ENCODE results near the gene MYMX. TPM values are rescaled to one million over a fixed set of nuclear protein-coding genes. Genes with fewer than 3 reads are reported as not detected.

The MYMX gene
- total RNA-seq, 3 donors from 2014 or later, result not detected

DNA sequence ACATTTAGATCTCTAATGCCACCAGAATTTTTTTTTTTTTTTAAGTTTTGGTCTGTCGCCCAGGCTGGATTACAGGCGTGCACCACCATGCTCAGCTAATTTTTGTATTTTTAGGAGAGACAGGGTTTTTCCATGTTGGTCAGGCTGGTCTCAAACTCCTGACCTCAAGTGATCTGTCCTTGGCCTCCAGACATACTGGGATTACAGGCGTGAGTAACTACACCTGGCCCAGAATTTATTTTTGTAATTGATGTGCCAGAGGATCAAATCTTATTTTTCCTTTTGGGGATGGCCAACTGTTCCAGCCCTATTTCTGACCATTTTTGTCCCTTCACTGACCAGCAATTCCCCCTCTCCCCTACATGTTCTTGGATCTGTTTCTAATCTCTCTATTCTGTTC, 18.0 kb upstream of the MYMX start:
- no peaks in the 10 kb centered on the region for H3K36me3 Mint-ChIP-seq (ENCODE audit: insufficient read depth)
- peaks cover 8% of the 10 kb centered on the region for H3K27me3 Mint-ChIP-seq (ENCODE audit: low read depth)
- DNase-seq (no peak), ATAC-seq (no peak)
- H3K4me3 Mint-ChIP-seq, result no peak overlapping the region
- no peaks in the 10 kb centered on the region for H3K4me1 Mint-ChIP-seq (ENCODE audit: low read depth)
- no peaks in the 10 kb centered on the region for H3K9me3 Mint-ChIP-seq

DNA sequence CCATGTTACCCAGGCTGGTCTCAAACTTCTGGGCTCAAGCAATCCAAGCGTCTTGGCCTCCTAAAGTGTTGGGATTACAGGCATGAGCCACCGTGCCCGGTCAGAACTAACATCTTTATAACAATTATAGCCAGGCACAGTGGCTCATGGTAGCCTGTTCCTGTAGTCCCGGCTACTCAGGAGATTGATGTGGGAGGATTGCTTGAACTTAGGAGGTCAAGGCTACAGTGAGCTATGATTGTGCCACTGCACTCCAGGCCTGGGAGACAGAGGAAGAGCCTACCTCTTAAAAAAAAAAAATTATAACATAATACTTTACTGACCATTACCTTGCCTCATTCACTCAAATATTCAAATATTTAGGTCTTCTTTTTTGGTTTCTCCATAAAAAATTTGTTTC, 16.8 kb upstream of the MYMX start:
- Mint-ChIP-seq H3K4me1 (ENCODE audit: low read depth) (no peaks in the 10 kb centered on the region), H3K36me3 (ENCODE audit: insufficient read depth) (no peaks in the 10 kb centered on the region), H3K9me3 (no peaks in the 10 kb centered on the region), H3K4me3 (no peak overlapping the region), H3K27me3 (ENCODE audit: low read depth) (peaks cover 8% of the 10 kb centered on the region)
- ATAC-seq, result no peak
- no peak for DNase-seq

GRCh38 chr6:44201200-44201599, 15.5 kb upstream of the MYMX start:
- H3K27me3 Mint-ChIP-seq (ENCODE audit: low read depth), result peaks cover 8% of the 10 kb centered on the region
- ATAC-seq (no peak), DNase-seq (no peak)
- H3K4me3 Mint-ChIP-seq, result no peak overlapping the region
- H3K36me3 Mint-ChIP-seq (ENCODE audit: insufficient read depth), result no peaks in the 10 kb centered on the region
- H3K9me3 Mint-ChIP-seq, result no peaks in the 10 kb centered on the region
- no peaks in the 10 kb centered on the region for H3K4me1 Mint-ChIP-seq (ENCODE audit: low read depth)

GRCh38 chr6:44201638-44202303, 15.0 kb upstream of the MYMX start:
- DNase-seq (no peak), ATAC-seq (no peak)
- Mint-ChIP-seq H3K4me1 (ENCODE audit: low read depth) (no peaks in the 10 kb centered on the region), H3K27me3 (ENCODE audit: low read depth) (peaks cover 8% of the 10 kb centered on the region), H3K36me3 (ENCODE audit: insufficient read depth) (no peaks in the 10 kb centered on the region), H3K4me3 (no peak overlapping the region), H3K9me3 (no peaks in the 10 kb centered on the region)

DNA sequence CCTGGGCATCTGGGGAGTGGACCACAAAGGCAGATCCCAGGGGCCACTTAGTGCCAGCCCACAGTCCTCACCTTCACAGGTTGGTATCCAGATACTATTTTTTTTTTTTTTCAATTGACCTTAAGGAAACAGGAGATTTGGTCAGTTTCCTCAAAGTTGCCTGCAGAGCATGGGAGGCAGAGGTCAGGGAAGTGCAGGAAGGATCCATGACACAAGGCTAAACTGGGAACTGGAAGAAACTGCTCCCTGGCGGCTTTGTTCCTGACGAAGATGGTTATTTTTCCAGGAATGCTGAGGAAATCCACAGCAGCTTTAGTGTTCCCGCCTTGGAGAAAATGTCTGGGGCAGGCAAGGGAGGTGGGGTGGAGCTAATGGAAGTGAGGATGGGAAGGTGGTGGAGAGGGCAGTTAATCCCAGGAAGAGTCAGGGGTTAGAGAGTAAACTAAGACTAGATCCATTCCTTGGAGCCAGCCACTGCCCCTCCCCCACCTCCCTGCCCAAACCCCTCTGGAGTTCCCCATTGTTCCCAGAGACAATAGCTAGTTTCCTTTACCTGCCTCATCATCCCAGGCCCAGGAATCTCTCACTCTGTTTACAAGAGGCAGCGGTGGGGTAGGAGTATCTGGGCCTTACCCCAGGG, 14.3 kb upstream of the MYMX start:
- no peak overlapping the region for H3K4me3 Mint-ChIP-seq
- peaks cover 8% of the 10 kb centered on the region for H3K27me3 Mint-ChIP-seq (ENCODE audit: low read depth)
- no peaks in the 10 kb centered on the region for H3K9me3 Mint-ChIP-seq
- no peaks in the 10 kb centered on the region for H3K4me1 Mint-ChIP-seq (ENCODE audit: low read depth)
- DNase-seq (no peak), ATAC-seq (no peak)
- no peaks in the 10 kb centered on the region for H3K36me3 Mint-ChIP-seq (ENCODE audit: insufficient read depth)

- Mint-ChIP-seq H3K4me3 (no peak overlapping the region), H3K4me1 (ENCODE audit: low read depth) (no peaks in the 10 kb centered on the region), H3K27me3 (ENCODE audit: low read depth) (peaks cover 8% of the 10 kb centered on the region), H3K9me3 (no peaks in the 10 kb centered on the region), H3K36me3 (ENCODE audit: insufficient read depth) (no peaks in the 10 kb centered on the region)
- ATAC-seq, result no peak
- no peak for DNase-seq
Observed at GRCh38 chr6:44202972-44203750, 13.6 kb upstream of the MYMX start.

- H3K4me3 Mint-ChIP-seq, result no peak overlapping the region
- H3K27me3 Mint-ChIP-seq (ENCODE audit: low read depth), result peaks cover 8% of the 10 kb centered on the region
- no peaks in the 10 kb centered on the region for H3K36me3 Mint-ChIP-seq (ENCODE audit: insufficient read depth)
- DNase-seq (no peak), ATAC-seq (no peak)
- H3K9me3 Mint-ChIP-seq, result no peaks in the 10 kb centered on the region
- no peaks in the 10 kb centered on the region for H3K4me1 Mint-ChIP-seq (ENCODE audit: low read depth)
Observed at GRCh38 chr6:44203955-44204354, 12.8 kb upstream of the MYMX start.

GRCh38 chr6:44207966-44208365, 8.8 kb upstream of the MYMX start:
- no peaks in the 10 kb centered on the region for H3K36me3 Mint-ChIP-seq (ENCODE audit: insufficient read depth)
- no peaks in the 10 kb centered on the region for H3K4me1 Mint-ChIP-seq (ENCODE audit: low read depth)
- no peaks in the 10 kb centered on the region for H3K27me3 Mint-ChIP-seq (ENCODE audit: low read depth)
- DNase-seq, result no peak
- no peak for ATAC-seq
- no peaks in the 10 kb centered on the region for H3K9me3 Mint-ChIP-seq
- no peak overlapping the region for H3K4me3 Mint-ChIP-seq

- Mint-ChIP-seq H3K9me3 (no peaks in the 10 kb centered on the region), H3K4me1 (ENCODE audit: low read depth) (no peaks in the 10 kb centered on the region), H3K36me3 (ENCODE audit: insufficient read depth) (no peaks in the 10 kb centered on the region), H3K27me3 (ENCODE audit: low read depth) (peaks cover 3% of the 10 kb centered on the region), H3K4me3 (no peak overlapping the region)
- DNase-seq (no peak), ATAC-seq (no peak)
Observed at GRCh38 chr6:44211284-44211683, 5.4 kb upstream of the MYMX start.

- H3K4me1 Mint-ChIP-seq (ENCODE audit: low read depth), result peaks cover 8% of the 10 kb centered on the region
- H3K4me3 Mint-ChIP-seq, result no peak overlapping the region
- DNase-seq (no peak), ATAC-seq (no peak)
- H3K9me3 Mint-ChIP-seq, result no peaks in the 10 kb centered on the region
- H3K27me3 Mint-ChIP-seq (ENCODE audit: low read depth), result peaks cover 16% of the 10 kb centered on the region
- no peaks in the 10 kb centered on the region for H3K36me3 Mint-ChIP-seq (ENCODE audit: insufficient read depth)
Observed at GRCh38 chr6:44214307-44214706, 2.4 kb upstream of the MYMX start.

- Mint-ChIP-seq H3K27me3 (ENCODE audit: low read depth) (peaks cover 20% of the 10 kb centered on the region), H3K9me3 (no peaks in the 10 kb centered on the region), H3K4me3 (no peak overlapping the region), H3K36me3 (ENCODE audit: insufficient read depth) (no peaks in the 10 kb centered on the region), H3K4me1 (ENCODE audit: low read depth) (peaks cover 18% of the 10 kb centered on the region)
- DNase-seq (no peak), ATAC-seq (no peak)
Observed at GRCh38 chr6:44217332-44218143, 812 bp downstream of the MYMX start.

- ATAC-seq (peak in 1 of 2 donors; percentile 8), DNase-seq (no peak)
- H3K36me3 Mint-ChIP-seq (ENCODE audit: insufficient read depth), result no peaks in the 10 kb centered on the region
- peaks cover 27% of the 10 kb centered on the region for H3K4me1 Mint-ChIP-seq (ENCODE audit: low read depth)
- H3K4me3 Mint-ChIP-seq, result no peak overlapping the region
- peaks cover 20% of the 10 kb centered on the region for H3K27me3 Mint-ChIP-seq (ENCODE audit: low read depth)
- no peaks in the 10 kb centered on the region for H3K9me3 Mint-ChIP-seq
Observed at GRCh38 chr6:44219053-44219814, 2.5 kb downstream of the MYMX start.

- Mint-ChIP-seq H3K9me3 (no peaks in the 10 kb centered on the region), H3K4me3 (no peak overlapping the region), H3K36me3 (ENCODE audit: insufficient read depth) (peaks cover 5% of the 10 kb centered on the region), H3K27me3 (ENCODE audit: low read depth) (peaks cover 20% of the 10 kb centered on the region), H3K4me1 (ENCODE audit: low read depth) (peaks cover 35% of the 10 kb centered on the region)
- DNase-seq (no peak), ATAC-seq (no peak)
Observed at GRCh38 chr6:44219815-44220784, 3.4 kb downstream of the MYMX start.
